K562 (cell line): ENCODE data around the gene LSM11. TPM values are rescaled to one million over a fixed set of nuclear protein-coding genes. Genes with fewer than 3 reads are reported as not detected.

ENCODE experiments used
- ATAC-seq: fragments of 200-7000 bp; cut with Tn5 transposase; 3 replicates; pipeline ENCODE4 v1.9.1; 2020; ENCODE audit warnings: moderate library complexity
- Bru-seq: library from RNA; stranded (reverse); fragments of 400-500 nt; gene quantifications from one replicate; lab custom pipeline; 2021; lab: Mats Ljungman, UMichigan
- BruChase-seq, 2 experiments: library from RNA; stranded (reverse); fragments of 400-500 nt; gene quantifications; one replicate each; lab custom pipeline; 2021; lab: Mats Ljungman, UMichigan
- BruUV-seq: library from RNA; stranded (reverse); fragments of 400-500 nt; replicated peaks from 2 replicates; lab custom pipeline; 2021; lab: Mats Ljungman, UMichigan
- CTCF ChIA-PET: fragments of 300-600 bp; formaldehyde crosslinking; extraction: SDS; loops from one replicate; lab custom pipeline; 2021; ENCODE audit warnings: low intra/inter-chr PET ratio; lab: Yijun Ruan, JAX
- POLR2A ChIA-PET: fragments of 300-600, 350-650 bp; sonication (Branson Sonifier 250); formaldehyde crosslinking; extraction: SDS; loops from one replicate; lab custom pipeline; 2021; ENCODE audit warnings: antibody characterized with exemption, inconsistent platforms; lab: Yijun Ruan, JAX
- DNase-seq, 4 experiments: peaks; one replicate each; pipeline versions ENCODE4 v3.0.0 to v3.0.0-alpha.2; 2011 to 2018; ENCODE audit warnings: low spot score in 3 of 4, mixed read lengths in 3 of 4; ENCODE audit errors: extremely low read depth in 1 of 4
- FAIRE-seq: peaks from 2 replicates; lab custom pipeline; 2011; peaks lifted over from hg19 to GRCh38; lab: Jason Lieb, UNC
- H2AFZ ChIP-seq: 2 replicates; pipeline ENCODE4 v1.6.0; 2011; ENCODE audit warnings: low read depth, low read length, control low read depth, inconsistent platforms
- H3K27ac ChIP-seq: fragments of 200-600 bp; 3 replicates; pipeline ENCODE4 v1.8.0; 2011; ENCODE audit warnings: low read depth, mild to moderate bottlenecking, control low read depth, inconsistent platforms, low read length, moderate library complexity, mixed read lengths; ENCODE audit errors: extremely low read depth
- H3K27me3 ChIP-seq, 2 experiments: fragments of 300-600 bp in 1 of 2; 2 replicates in 1 of 2; 3 replicates in 1 of 2; pipeline versions ENCODE4 v1.6.0 to v1.8.0; 2011; ENCODE audit warnings: inconsistent platforms in 2 of 2, low read length in 2 of 2, mild to moderate bottlenecking in 1 of 2, mixed read lengths in 1 of 2, moderate library complexity in 1 of 2; ENCODE audit not compliant: control insufficient read depth in 2 of 2, insufficient read depth in 2 of 2
- H3K36me3 ChIP-seq: fragments of 300-600 bp; 3 replicates; pipeline ENCODE4 v1.8.0; 2011; ENCODE audit warnings: mild to moderate bottlenecking, low read length, inconsistent platforms; ENCODE audit not compliant: control insufficient read depth, insufficient read depth
- H3K4me1 ChIP-seq, 2 experiments: fragments of 200-600 bp in 1 of 2; replicated peaks in 1 of 2; 2 replicates in 1 of 2; 3 replicates in 1 of 2; pipeline versions ENCODE4 v1.5.1 to v1.8.0; 2011; ENCODE audit warnings: inconsistent platforms in 2 of 2, low read length in 2 of 2, mild to moderate bottlenecking in 1 of 2, mixed read lengths in 1 of 2, moderate library complexity in 1 of 2; ENCODE audit not compliant: control insufficient read depth in 2 of 2, insufficient read depth in 2 of 2
- H3K4me2 ChIP-seq: 2 replicates; pipeline ENCODE4 v1.6.1; 2011; ENCODE audit warnings: low read length, control low read depth, inconsistent platforms, mixed read lengths; ENCODE audit not compliant: insufficient read depth
- H3K4me3 ChIP-seq: fragments of 200-600 bp; sonication (generic), shearing (Covaris generic); 2 replicates; pipeline ENCODE4 v1.5.1; 2016; ENCODE audit warnings: control low read depth, inconsistent platforms
- H3K79me2 ChIP-seq: fragments of 200-600 bp; 3 replicates; pipeline ENCODE4 v1.8.0; 2011; ENCODE audit warnings: low read length, inconsistent platforms; ENCODE audit not compliant: control insufficient read depth, insufficient read depth
- H3K9ac ChIP-seq, 2 experiments: 2 replicates each; pipeline versions ENCODE4 v1.6.0 to v1.6.1; 2011; ENCODE audit warnings: low read depth in 2 of 2, low read length in 2 of 2, control low read depth in 1 of 2, inconsistent platforms in 1 of 2, mild to moderate bottlenecking in 1 of 2, mixed read lengths in 1 of 2; ENCODE audit not compliant: insufficient read depth in 1 of 2
- H3K9me1 ChIP-seq: one replicate; pipeline ENCODE4 v1.6.0; 2011; ENCODE audit warnings: inconsistent platforms, mild to moderate bottlenecking, low read length, moderate library complexity; ENCODE audit not compliant: control insufficient read depth, insufficient read depth
- H3K9me3 ChIP-seq: replicated peaks from 2 replicates; pipeline ENCODE4 v1.5.1; 2011; ENCODE audit warnings: low read depth, low read length, inconsistent platforms; ENCODE audit not compliant: control insufficient read depth, insufficient read depth
- H4K20me1 ChIP-seq: replicated peaks from 2 replicates; pipeline ENCODE4 v1.6.1; 2011; ENCODE audit warnings: low read length, inconsistent platforms, mixed read lengths; ENCODE audit not compliant: control insufficient read depth, insufficient read depth
- NRF1 ChIP-seq, 2 experiments: fragments of 450-650 bp; IDR thresholded peaks in 1 of 2; conservative IDR thresholded peaks in 1 of 2; 2 replicates each; pipeline ENCODE4 v1.6.1; 2014; ENCODE audit warnings: mild to moderate bottlenecking in 2 of 2
- PRMT5 ChIP-seq: sonication (generic); formaldehyde crosslinking; IDR thresholded peaks from 2 replicates; pipeline ENCODE4 v1.5.0; 2020; ENCODE audit warnings: missing genetic modification reagents
- RBBP5 ChIP-seq: fragments of 200-600 bp; sonication (generic); IDR thresholded peaks from 2 replicates; pipeline ENCODE4 v1.6.1; 2012; ENCODE audit warnings: borderline replicate concordance, mild to moderate bottlenecking, low read length, control low read depth, inconsistent platforms; ENCODE audit not compliant: insufficient read depth, poor library complexity, severe bottlenecking
- ZKSCAN1 ChIP-seq: fragments of 150-350 bp; IDR thresholded peaks from 2 replicates; pipeline ENCODE4 v1.6.1; 2016; ENCODE audit warnings: low read depth, low read length
- WGBS: fragments of 100-300 bp; shearing (Covaris generic); methylation state at CpG from one replicate; pipeline ENCODE4 v1.1.6; 2016; ENCODE audit warnings: low coverage, mixed read lengths; ENCODE audit not compliant: insufficient coverage; ENCODE audit errors: missing lambda C conversion rate; 5-methylcytosine and 5-hydroxymethylcytosine counted together
- in situ Hi-C: fragments of 300-500 bp; cut with MboI; formaldehyde crosslinking; loops from 4 replicates; pipeline ENCODE4 v1.15.0; 2018; ENCODE audit warnings: inconsistent platforms, mixed read lengths
- intact Hi-C: fragments of 100-400 bp; cut with micrococcal nuclease; formaldehyde crosslinking; loops from 2 replicates; pipeline ENCODE4 v1.14.2; 2022
- long read RNA-seq, 3 experiments: library from polyadenylated mRNA in 2 of 3; library from RNA in 1 of 3; unstranded in 2 of 3; stranded (forward) in 1 of 3; transcript quantifications; one replicate each; pipeline ENCODE4 v2.0.0, GENCODE V29; 2019 to 2022
- polyA minus RNA-seq, 3 experiments: library from RNA; depleted of rRNA, polyadenylated mRNA; stranded (reverse); fragments of >200 nt; gene quantifications; 2 replicates each; pipeline ENCODE4 v1.2.3, GENCODE V29; 2011
- polyA plus RNA-seq, 8 experiments: library from polyadenylated mRNA; depleted of rRNA in 4 of 8; stranded (reverse) in 5 of 8; unstranded in 3 of 8; fragments of >200 nt; fragmentation: Nextera tagmentation in 2 of 8; fragmentation: Illumina TruSeq in 1 of 8; extraction: Ambion mirVana in 2 of 8; extraction: Trizol in 1 of 8; gene quantifications; 2 replicates each; pipeline versions ENCODE4 v1.2.1 to v1.2.3, GENCODE V29; 2011 to 2014; ENCODE audit warnings: inconsistent platforms in 1 of 8, missing spikeins in 1 of 8
- total RNA-seq, 7 experiments: library from RNA; depleted of rRNA in 6 of 7; stranded (reverse); fragments of >200 nt in 6 of 7; fragmentation: Illumina TruSeq in 2 of 7; extraction: Trizol in 2 of 7; gene quantifications; 2 replicates each; pipeline versions ENCODE4 v1.2.1 to v1.2.3, GENCODE V29; 2011 to 2021; ENCODE audit warnings: low replicate concordance in 1 of 7
- TF ChIP-seq, protein P1 (sequence below): fragments of 450-650 bp; IDR thresholded peaks from 2 replicates; pipeline ENCODE4 v1.6.1; 2017; ENCODE audit warnings: antibody characterized with exemption, mild to moderate bottlenecking
- TF ChIP-seq, protein P2 (sequence below): sonication (generic); formaldehyde crosslinking; IDR thresholded peaks from 2 replicates; pipeline ENCODE4 v1.8.1; 2023; ENCODE audit warnings: mild to moderate bottlenecking, missing genetic modification reagents

Gene LSM11
- total RNA-seq (2011; cell fraction: chromatin; rRNA removed; ENCODE audit: low replicate concordance): 4.0 and 5.9 TPM in 2 replicates
- 3.3 and 3.8 TPM in 2 replicates for total RNA-seq (2011; cell fraction: nucleolus; rRNA removed)
- 5.4 and 9.9 TPM in 2 replicates for total RNA-seq (2011; cell fraction: nucleoplasm; rRNA removed)
- total RNA-seq (2014; rRNA removed) (4.3 and 4.7 TPM in 2 replicates), total RNA-seq (2014; rRNA removed; fragmentation: Illumina TruSeq; extraction: Trizol) (6.3 and 8.2 TPM in 2 replicates), total RNA-seq (2015; rRNA removed; fragmentation: Illumina TruSeq; extraction: Trizol) (4.8 and 5.1 TPM in 2 replicates), total RNA-seq (2021) (6.2 and 6.7 TPM in 2 replicates), polyA plus RNA-seq (2011; rRNA removed) (7.5 and 9.4 TPM in 2 replicates), polyA plus RNA-seq (2014; fragmentation: Illumina TruSeq; extraction: Trizol) (4.7 and 5.0 TPM in 2 replicates), polyA plus RNA-seq (2014; fragmentation: Nextera tagmentation; extraction: Ambion mirVana) (1 to 10 TPM; 1.8 to 2.6 TPM), polyA plus RNA-seq (2014; rRNA removed) (4.3 and 4.6 TPM in 2 replicates), polyA minus RNA-seq (2011; rRNA and poly(A)+ RNA removed) (13.6 and 13.9 TPM in 2 replicates), Bru-seq, nascent RNA (percentile 66 among the genes with signal in this experiment), BruChase-seq, experiment 1, labeled RNA remaining after a 2-hour chase (percentile 72 among the genes with signal in this experiment), BruChase-seq, experiment 2, labeled RNA remaining after a 6-hour chase (percentile 79 among the genes with signal in this experiment)
- polyA plus RNA-seq (2011; cell fraction: cytosol; rRNA removed): 2.4 and 4.5 TPM in 2 replicates
- 5.6 and 7.6 TPM in 2 replicates for polyA plus RNA-seq (2011; cell fraction: nucleus; rRNA removed)
- polyA plus RNA-seq (2012): 2.8 and 3.9 TPM in 2 replicates
- polyA minus RNA-seq (2011; cell fraction: cytosol; rRNA and poly(A)+ RNA removed): 4.3 and 4.5 TPM in 2 replicates
- 2.3 and 3.7 TPM in 2 replicates for polyA minus RNA-seq (2011; cell fraction: nucleus; rRNA and poly(A)+ RNA removed)
- long read RNA-seq, experiment 1, full-length matches to known transcripts: 5 of 11 reads
- long read RNA-seq, experiment 1, partial matches to known transcripts: 2 of 11 reads
- long read RNA-seq, experiment 1, other reads (novel, unspliced or antisense): 4 of 11 reads
- long read RNA-seq, experiment 2, full-length matches to known transcripts: 3 of 12 reads
- long read RNA-seq, experiment 2, partial matches to known transcripts: 0 of 12 reads
- long read RNA-seq, experiment 2, other reads (novel, unspliced or antisense): 9 of 12 reads
- long read RNA-seq, experiment 3: 0 reads

DNA sequence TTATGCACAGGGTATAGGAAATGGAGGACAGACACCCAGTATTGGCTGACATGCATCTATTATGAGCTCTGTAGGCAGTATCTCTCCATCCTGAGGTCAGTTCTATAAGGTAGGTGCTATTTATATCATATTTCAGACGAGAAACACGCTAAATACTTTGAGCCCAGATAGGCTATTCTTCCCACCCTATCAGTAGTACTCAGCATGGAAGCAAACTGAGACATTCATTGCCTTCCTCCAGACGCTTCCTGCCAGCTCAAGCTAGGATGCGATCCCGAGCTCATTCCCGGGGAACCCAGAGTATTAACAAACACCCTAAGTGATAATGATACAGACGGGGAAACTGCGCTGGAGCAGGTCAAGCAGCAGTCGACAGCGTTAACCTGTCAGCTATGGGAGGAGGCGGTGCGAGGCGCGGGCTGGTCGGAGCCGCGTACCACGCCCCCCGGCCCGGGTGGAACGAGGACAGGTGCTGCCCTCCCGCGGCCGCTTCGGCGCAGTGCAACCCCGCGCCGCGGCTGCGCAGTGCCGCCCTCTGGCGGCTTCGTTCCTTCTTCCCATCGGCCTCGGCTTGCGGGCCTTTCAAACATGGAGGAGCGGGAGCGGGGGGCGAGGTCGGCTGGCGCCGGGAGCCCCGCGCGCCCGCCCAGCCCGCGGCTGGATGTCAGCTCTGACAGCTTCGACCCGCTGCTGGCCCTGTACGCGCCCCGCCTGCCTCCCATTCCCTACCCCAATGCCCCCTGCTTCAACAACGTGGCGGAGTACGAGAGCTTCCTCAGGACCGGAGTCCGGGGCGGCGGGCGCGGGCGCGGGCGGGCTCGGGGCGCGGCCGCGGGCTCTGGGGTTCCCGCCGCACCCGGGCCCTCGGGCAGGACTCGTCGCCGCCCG lies at the start of gene LSM11:
Gene LSM11, plus strand, starts transcription at position 550 of the 888 bp plus-strand sequence. Its CDS starts 39 bp downstream, at position 589.
- WGBS: 1% methylated on average over 36 of the region's 79 CpGs
- Histone ChIP-seq H3K36me3 (peaks cover 18% of the 10 kb centered on the region; the same call in 2 of the 3 replicates), H3K27ac (peak within 1 kb of the TSS; percentile 59; the same call in 2 of the 3 replicates), H3K4me3 (peak within 1 kb of the TSS; percentile 72), H3K4me1 (peaks cover 19 to 27% of the 10 kb centered on the region in 2 experiments; a peak in 4 of 5 replicates), H3K4me2 (peak within 1 kb of the TSS; percentile 92), H3K9me1 (no peaks in the 10 kb centered on the region), H3K9me3 (no peaks in the 10 kb centered on the region), H2AFZ (peak within 1 kb of the TSS; percentile 98), H3K9ac (peak within 1 kb of the TSS; percentile 66 to 95), H4K20me1 (no peaks in the 10 kb centered on the region), H3K79me2 (peaks cover 13% of the 10 kb centered on the region; the same call in 1 of the 3 replicates), H3K27me3 (no peaks in the 10 kb centered on the region)
- intact Hi-C loops: loop anchor here (1.0 to 10.0 kb wide), 7 partner anchors 25 to 1361 kb away; partner anchors contain the start of gene MED7
- ChIA-PET CTCF (interaction anchor here (0.5 to 3.5 kb wide), 13 partner anchors 35 to 1274 kb away, joined by 3 to 32 read pairs (median 4); no protein-coding TSS in a partner anchor), POLR2A (interaction anchor here (1.1 to 1.4 kb wide), 4 partner anchors 12 to 76 kb away, joined by 3 to 5 read pairs (median 4); partner anchors contain the start of gene THG1L)
- peak; percentile 95 for ATAC-seq
- in situ Hi-C loops: no loop called here
- peak; percentile 92 to 95 (median 94) for DNase-seq
- no TSS peak for BruUV-seq
- FAIRE-seq: peak; percentile 88
- TF ChIP-seq ZKSCAN1 (0 out of 2 replicates have a peak, but pooled peaks have one; percentile 18), PRMT5 (CRISPR knock-in tag) (no peak), RBBP5 (peak; percentile 44), NRF1 (conservative IDR thresholded peaks at IDR 0.05 in 1 of 2, IDR thresholded peaks at IDR 0.05 in 1 of 2) (peak; percentile 91 to 92)
- TF ChIP-seq, protein P1, sequence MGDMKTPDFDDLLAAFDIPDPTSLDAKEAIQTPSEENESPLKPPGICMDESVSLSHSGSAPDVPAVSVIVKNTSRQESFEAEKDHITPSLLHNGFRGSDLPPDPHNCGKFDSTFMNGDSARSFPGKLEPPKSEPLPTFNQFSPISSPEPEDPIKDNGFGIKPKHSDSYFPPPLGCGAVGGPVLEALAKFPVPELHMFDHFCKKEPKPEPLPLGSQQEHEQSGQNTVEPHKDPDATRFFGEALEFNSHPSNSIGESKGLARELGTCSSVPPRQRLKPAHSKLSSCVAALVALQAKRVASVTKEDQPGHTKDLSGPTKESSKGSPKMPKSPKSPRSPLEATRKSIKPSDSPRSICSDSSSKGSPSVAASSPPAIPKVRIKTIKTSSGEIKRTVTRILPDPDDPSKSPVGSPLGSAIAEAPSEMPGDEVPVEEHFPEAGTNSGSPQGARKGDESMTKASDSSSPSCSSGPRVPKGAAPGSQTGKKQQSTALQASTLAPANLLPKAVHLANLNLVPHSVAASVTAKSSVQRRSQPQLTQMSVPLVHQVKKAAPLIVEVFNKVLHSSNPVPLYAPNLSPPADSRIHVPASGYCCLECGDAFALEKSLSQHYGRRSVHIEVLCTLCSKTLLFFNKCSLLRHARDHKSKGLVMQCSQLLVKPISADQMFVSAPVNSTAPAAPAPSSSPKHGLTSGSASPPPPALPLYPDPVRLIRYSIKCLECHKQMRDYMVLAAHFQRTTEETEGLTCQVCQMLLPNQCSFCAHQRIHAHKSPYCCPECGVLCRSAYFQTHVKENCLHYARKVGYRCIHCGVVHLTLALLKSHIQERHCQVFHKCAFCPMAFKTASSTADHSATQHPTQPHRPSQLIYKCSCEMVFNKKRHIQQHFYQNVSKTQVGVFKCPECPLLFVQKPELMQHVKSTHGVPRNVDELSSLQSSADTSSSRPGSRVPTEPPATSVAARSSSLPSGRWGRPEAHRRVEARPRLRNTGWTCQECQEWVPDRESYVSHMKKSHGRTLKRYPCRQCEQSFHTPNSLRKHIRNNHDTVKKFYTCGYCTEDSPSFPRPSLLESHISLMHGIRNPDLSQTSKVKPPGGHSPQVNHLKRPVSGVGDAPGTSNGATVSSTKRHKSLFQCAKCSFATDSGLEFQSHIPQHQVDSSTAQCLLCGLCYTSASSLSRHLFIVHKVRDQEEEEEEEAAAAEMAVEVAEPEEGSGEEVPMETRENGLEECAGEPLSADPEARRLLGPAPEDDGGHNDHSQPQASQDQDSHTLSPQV: 0 out of 2 replicates have a peak, but pooled peaks have one; percentile 40
- TF ChIP-seq, protein P2, sequence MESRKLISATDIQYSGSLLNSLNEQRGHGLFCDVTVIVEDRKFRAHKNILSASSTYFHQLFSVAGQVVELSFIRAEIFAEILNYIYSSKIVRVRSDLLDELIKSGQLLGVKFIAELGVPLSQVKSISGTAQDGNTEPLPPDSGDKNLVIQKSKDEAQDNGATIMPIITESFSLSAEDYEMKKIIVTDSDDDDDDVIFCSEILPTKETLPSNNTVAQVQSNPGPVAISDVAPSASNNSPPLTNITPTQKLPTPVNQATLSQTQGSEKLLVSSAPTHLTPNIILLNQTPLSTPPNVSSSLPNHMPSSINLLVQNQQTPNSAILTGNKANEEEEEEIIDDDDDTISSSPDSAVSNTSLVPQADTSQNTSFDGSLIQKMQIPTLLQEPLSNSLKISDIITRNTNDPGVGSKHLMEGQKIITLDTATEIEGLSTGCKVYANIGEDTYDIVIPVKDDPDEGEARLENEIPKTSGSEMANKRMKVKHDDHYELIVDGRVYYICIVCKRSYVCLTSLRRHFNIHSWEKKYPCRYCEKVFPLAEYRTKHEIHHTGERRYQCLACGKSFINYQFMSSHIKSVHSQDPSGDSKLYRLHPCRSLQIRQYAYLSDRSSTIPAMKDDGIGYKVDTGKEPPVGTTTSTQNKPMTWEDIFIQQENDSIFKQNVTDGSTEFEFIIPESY (CRISPR knock-in tag): peak; percentile 77
